A549 (cell line): ENCODE data around the gene ZNF37A.

Experiments
- CEBPB ChIP-seq, 2 experiments: fragments of >200 bp in 1 of 2; sonication (Bioruptor Twin) in 1 of 2; formaldehyde crosslinking in 1 of 2; IDR thresholded peaks; 2 replicates each; pipeline ENCODE4 v1.6.1; 2012 to 2016
- CHD2 ChIP-seq: fragments of 150-350 bp; IDR thresholded peaks from 2 replicates; pipeline ENCODE4 v1.6.1; 2014; ENCODE audit warnings: low read length; ENCODE audit not compliant: partially characterized antibody
- CHD4 ChIP-seq: fragments of 200-600 bp; sonication (generic); IDR thresholded peaks from 2 replicates; pipeline ENCODE4 v1.6.1; 2016; ENCODE audit warnings: antibody characterized with exemption, mild to moderate bottlenecking, borderline replicate concordance
- HEYL ChIP-seq: fragments of 250-450 bp; sonication (Bioruptor Pico); IDR thresholded peaks from 2 replicates; pipeline ENCODE4 v1.8.0; 2021; ENCODE audit warnings: mild to moderate bottlenecking, moderate library complexity
- KDM1A ChIP-seq: fragments of 200-600 bp; sonication (generic); IDR thresholded peaks from 2 replicates; pipeline ENCODE4 v1.6.1; 2016; ENCODE audit warnings: low read depth, mild to moderate bottlenecking
- NR3C1 ChIP-seq: fragments of >200 bp; sonication (Bioruptor Twin); formaldehyde crosslinking; IDR thresholded peaks from 3 replicates; pipeline ENCODE4 v1.6.1; 2017
- POLR2A ChIP-seq: IDR thresholded peaks from 2 replicates; pipeline ENCODE4 v1.6.1; 2012; ENCODE audit warnings: mild to moderate bottlenecking, low read length
- TFCP2L1 ChIP-seq: fragments of 250-450 bp; sonication (Bioruptor Pico); IDR thresholded peaks from 2 replicates; pipeline ENCODE4 v1.5.0; 2021; ENCODE audit warnings: mild to moderate bottlenecking
- TF ChIP-seq, protein P1 (sequence below): fragments of >200 bp; sonication (Bioruptor Twin); formaldehyde crosslinking; IDR thresholded peaks from 3 replicates; pipeline ENCODE4 v1.5.1; 2016
- TF ChIP-seq, protein P2 (sequence below): IDR thresholded peaks from 2 replicates; pipeline ENCODE4 v1.6.1; 2012
- TF ChIP-seq, protein P3 (sequence below): fragments of 200-600 bp; sonication (generic); IDR thresholded peaks from 2 replicates; pipeline ENCODE4 v1.6.1; 2016; ENCODE audit warnings: antibody characterized with exemption, mild to moderate bottlenecking, moderate library complexity
- TF ChIP-seq, protein P4 (sequence below): fragments of >200 bp; sonication (Bioruptor Twin); formaldehyde crosslinking; IDR thresholded peaks from 3 replicates; pipeline ENCODE4 v1.6.1; 2016
- TF ChIP-seq, protein P5 (sequence below): fragments of 450-650 bp; IDR thresholded peaks from 2 replicates; pipeline ENCODE4 v1.6.1; 2014; ENCODE audit warnings: antibody characterized with exemption

DNA sequence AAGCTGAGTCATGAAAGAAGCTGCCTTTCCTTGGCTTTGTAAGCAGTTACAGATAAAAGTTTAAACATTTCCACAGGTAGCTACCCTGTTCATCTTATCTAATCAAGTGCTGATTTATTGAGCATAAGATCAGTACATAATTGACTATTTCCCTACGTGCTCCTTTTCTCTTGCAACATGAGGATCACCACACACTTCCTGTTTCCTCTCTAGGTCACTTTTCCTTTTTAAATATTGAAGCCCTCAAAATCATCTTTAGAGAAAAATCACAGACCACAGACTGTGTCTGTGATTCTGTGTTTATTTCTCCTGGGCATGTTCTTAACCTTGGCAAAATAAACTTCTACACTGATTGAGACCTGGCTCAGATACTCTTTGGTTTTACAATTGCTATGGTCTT lies 69.5 kb downstream of the ZNF37A start:
- TF ChIP-seq, protein P1, sequence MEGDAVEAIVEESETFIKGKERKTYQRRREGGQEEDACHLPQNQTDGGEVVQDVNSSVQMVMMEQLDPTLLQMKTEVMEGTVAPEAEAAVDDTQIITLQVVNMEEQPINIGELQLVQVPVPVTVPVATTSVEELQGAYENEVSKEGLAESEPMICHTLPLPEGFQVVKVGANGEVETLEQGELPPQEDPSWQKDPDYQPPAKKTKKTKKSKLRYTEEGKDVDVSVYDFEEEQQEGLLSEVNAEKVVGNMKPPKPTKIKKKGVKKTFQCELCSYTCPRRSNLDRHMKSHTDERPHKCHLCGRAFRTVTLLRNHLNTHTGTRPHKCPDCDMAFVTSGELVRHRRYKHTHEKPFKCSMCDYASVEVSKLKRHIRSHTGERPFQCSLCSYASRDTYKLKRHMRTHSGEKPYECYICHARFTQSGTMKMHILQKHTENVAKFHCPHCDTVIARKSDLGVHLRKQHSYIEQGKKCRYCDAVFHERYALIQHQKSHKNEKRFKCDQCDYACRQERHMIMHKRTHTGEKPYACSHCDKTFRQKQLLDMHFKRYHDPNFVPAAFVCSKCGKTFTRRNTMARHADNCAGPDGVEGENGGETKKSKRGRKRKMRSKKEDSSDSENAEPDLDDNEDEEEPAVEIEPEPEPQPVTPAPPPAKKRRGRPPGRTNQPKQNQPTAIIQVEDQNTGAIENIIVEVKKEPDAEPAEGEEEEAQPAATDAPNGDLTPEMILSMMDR, result no peak
- TF ChIP-seq, protein P2, sequence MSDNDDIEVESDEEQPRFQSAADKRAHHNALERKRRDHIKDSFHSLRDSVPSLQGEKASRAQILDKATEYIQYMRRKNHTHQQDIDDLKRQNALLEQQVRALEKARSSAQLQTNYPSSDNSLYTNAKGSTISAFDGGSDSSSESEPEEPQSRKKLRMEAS, result no peak
- TF ChIP-seq HEYL (CRISPR knock-in tag) (no peak), CEBPB (IDR thresholded peaks at IDR 0.05) (no peak), POLR2A (no peak), TFCP2L1 (CRISPR knock-in tag) (no peak), NR3C1 (no peak), CHD4 (no peak), KDM1A (no peak), CHD2 (no peak)
- TF ChIP-seq, protein P3, sequence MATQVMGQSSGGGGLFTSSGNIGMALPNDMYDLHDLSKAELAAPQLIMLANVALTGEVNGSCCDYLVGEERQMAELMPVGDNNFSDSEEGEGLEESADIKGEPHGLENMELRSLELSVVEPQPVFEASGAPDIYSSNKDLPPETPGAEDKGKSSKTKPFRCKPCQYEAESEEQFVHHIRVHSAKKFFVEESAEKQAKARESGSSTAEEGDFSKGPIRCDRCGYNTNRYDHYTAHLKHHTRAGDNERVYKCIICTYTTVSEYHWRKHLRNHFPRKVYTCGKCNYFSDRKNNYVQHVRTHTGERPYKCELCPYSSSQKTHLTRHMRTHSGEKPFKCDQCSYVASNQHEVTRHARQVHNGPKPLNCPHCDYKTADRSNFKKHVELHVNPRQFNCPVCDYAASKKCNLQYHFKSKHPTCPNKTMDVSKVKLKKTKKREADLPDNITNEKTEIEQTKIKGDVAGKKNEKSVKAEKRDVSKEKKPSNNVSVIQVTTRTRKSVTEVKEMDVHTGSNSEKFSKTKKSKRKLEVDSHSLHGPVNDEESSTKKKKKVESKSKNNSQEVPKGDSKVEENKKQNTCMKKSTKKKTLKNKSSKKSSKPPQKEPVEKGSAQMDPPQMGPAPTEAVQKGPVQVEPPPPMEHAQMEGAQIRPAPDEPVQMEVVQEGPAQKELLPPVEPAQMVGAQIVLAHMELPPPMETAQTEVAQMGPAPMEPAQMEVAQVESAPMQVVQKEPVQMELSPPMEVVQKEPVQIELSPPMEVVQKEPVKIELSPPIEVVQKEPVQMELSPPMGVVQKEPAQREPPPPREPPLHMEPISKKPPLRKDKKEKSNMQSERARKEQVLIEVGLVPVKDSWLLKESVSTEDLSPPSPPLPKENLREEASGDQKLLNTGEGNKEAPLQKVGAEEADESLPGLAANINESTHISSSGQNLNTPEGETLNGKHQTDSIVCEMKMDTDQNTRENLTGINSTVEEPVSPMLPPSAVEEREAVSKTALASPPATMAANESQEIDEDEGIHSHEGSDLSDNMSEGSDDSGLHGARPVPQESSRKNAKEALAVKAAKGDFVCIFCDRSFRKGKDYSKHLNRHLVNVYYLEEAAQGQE, result no peak
- TF ChIP-seq, protein P4, sequence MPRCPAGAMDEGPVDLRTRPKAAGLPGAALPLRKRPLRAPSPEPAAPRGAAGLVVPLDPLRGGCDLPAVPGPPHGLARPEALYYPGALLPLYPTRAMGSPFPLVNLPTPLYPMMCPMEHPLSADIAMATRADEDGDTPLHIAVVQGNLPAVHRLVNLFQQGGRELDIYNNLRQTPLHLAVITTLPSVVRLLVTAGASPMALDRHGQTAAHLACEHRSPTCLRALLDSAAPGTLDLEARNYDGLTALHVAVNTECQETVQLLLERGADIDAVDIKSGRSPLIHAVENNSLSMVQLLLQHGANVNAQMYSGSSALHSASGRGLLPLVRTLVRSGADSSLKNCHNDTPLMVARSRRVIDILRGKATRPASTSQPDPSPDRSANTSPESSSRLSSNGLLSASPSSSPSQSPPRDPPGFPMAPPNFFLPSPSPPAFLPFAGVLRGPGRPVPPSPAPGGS, result no peak
- TF ChIP-seq, protein P5, sequence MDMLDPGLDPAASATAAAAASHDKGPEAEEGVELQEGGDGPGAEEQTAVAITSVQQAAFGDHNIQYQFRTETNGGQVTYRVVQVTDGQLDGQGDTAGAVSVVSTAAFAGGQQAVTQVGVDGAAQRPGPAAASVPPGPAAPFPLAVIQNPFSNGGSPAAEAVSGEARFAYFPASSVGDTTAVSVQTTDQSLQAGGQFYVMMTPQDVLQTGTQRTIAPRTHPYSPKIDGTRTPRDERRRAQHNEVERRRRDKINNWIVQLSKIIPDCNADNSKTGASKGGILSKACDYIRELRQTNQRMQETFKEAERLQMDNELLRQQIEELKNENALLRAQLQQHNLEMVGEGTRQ, result no peak
